GM18511 (cell line): ENCODE measurements around the gene DPAGT1.
"Not testable (repeated sequence)": the region's sequence is repeated elsewhere in the genome, so short reads cannot be mapped to it uniquely, and the experiment has no call there.

Experiments used
- ATAC-seq: cut with Tn5 transposase; IDR thresholded peaks from one replicate; pipeline ENCODE4 v1.9.1; 2021; ENCODE audit warnings: mild to moderate bottlenecking, moderate library complexity; ENCODE audit not compliant: unreplicated experiment

Gene DPAGT1

DNA sequence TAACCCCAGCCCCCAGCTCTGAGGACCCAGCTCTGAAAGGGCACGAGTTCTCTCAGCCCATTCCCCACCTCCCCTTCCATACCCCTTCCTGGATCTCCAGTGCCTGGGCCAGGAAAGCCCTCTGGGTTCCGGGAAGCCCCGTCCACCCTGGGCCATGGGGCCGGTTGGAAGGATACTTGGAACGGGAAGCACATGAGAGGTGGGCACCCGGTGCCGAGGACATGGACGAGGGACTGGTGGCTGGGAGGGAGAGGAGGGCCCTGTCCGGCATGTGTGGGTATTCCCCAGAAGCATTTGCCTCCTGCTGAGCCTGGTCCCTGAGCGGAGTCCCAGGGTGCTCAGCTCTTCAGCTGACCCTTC lies 14.6 kb upstream of the DPAGT1 start:
- ATAC-seq, result no peak

DNA sequence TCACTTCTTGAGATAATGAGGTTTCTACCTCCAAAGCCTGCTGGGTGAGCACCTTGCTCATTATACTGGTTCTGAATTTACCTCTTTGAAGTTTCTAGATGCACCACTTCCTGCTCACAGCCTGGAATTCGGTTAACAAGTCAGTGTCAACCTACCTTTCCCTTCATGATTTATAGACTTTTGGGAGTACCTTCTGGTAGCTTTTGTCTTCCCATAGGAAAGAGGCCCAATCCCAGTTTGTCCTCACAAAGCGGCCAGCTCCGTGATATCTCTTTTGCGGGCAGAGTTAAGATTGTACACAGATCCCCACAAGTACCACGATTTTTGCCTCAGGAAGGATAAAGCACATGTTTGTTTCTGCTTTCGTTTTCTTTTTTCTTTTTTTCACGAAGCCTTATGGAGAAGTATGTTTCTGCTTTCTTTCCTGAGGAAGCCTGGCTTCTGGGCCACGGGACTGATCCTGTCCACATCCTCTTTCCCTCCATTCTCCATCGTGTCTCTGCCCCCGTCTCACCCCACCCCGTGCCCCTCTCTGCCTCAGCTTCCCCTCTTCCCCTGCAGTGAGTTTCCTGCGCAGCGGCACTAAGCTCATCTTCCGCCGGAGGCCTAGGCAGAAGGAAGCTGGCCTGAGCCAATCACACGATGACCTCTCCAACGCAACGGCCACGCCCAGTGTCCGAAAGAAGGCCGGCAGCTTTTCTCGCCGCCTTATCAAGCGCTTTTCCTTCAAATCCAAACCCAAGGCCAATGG lies 14.0 kb upstream of the DPAGT1 start:
- ATAC-seq, result no peak

GRCh38 chr11:119114351-119114750 lies 12.7 kb upstream of the DPAGT1 start:
- no peak for ATAC-seq

DNA sequence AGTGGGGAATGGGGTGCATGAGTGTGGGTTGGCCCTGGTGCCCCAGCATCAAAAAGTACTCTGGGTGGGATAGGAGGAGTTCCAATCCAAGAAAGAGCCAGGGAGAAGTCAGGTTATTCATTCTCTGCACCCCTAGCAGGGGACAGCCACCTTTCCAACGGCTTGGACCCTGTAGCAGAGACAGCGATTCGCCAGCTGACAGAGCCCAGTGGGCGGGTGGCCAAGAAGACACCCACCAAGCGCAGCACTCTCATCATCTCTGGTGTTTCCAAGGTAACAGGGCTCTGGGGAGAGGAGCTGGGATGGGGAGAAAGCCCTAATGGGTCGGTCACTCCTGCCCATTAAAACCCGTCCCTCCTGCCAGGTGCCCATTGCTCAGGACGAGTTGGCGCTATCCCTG lies 12.1 kb upstream of the DPAGT1 start:
- no peak for ATAC-seq

DNA sequence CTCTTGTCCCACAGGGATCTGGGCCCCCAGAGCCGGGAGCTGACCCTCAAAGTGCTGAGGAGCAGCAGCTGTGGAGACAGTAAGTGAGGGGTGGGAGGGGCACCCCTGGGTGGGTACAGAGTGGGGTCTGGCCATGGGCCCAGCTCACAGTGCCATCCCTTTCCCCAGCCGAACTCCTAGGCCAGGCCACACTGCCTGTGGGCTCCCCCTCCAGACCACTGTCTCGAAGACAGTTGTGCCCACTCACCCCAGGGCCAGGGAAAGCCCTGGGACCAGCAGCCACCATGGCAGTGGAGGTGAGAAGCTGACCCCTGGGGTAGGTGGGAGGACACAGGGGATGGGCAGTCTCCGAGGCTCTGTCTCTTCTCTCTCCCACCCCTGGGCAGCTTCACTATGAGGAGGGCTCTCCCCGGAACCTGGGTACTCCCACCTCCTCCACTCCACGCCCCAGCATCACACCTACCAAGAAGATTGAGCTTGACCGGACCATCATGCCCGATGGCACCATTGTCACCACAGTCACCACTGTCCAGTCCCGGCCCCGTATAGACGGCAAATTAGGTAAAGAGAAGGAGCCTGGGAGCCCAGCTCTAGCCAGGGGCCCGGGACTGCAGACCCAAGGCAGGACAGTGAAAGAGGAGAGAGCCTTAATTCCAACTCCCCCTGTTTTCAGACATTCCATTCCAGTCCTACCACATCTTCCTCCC lies 10.8 kb upstream of the DPAGT1 start:
- no peak for ATAC-seq

- no peak for ATAC-seq
Measured at GRCh38 chr11:119111361-119111925, 9.8 kb upstream of the DPAGT1 start.

GRCh38 chr11:119110439-119110838 lies 8.8 kb upstream of the DPAGT1 start:
- no peak for ATAC-seq

DNA sequence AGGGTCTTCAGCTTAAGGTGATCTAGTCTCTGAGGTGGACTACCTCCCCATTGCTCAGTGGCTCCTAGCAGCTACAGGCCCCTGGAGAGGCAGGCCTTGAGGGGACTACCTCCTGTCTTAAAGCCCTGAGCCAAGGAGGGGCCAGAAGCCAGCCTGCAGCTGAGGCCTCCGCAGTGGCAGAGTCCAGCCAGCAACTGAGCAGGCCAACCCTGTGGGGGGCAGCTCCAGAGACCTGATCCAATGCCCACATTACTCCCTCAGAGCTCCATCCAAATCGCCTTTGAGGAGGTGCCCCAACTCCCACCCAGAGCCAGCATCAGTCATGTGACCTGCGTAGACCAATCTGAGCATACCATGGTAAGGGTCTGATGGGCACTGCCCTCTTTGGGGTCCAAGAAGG lies 8.2 kb upstream of the DPAGT1 start:
- ATAC-seq, result no peak

- ATAC-seq, result no peak
Measured at GRCh38 chr11:119108857-119109221, 7.2 kb upstream of the DPAGT1 start.

- no peak for ATAC-seq
Measured at GRCh38 chr11:119108146-119108856, 6.6 kb upstream of the DPAGT1 start.

- ATAC-seq, result peak; percentile 21
Measured at GRCh38 chr11:119107538-119108145, 6.0 kb upstream of the DPAGT1 start.

DNA sequence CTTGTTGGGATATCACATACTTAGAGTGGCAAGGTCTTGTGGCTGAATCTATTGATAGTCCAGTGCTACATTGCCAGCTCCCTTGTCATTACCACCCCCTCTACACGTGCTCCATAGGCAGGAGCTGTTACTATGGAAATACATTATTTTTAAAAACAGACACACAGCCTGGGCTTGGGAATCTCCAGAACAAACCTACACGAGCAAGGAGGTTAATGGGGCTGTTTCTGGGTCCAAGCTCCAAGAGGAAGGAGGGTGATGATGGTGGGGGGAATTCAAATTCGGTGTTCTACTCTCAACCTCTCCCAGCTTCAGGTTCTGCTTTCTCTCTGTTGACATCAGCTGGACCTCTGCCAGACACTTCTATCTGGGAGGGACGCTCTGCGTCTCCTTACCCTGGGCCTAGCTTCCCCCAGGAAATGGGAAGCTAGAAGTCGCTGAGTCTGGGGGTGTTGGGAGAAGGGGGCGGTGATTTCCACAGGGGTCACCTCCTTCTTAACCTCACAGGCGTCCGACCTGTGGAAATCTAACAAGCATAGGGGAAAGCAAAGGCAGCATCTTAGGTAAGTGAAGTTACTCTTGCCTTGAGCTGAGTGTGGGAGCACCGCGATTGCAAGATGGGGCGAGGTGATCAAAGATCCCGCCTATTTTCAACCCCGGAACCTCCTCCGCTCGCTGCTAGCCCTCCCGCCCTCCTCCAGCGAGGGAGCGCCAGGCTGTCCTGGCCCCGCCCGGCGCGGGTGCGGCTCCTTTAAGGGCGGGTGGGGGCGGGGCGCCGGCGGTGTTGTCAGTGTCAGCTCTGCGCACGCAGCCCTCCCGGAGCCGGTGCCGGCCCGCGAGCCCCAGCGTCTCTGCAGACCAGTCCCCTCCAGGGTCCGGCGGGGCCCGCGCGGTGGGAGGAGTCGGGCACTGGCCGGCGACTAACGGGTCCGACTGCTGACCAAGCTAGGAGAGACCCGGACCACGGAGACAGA lies 5.2 kb upstream of the DPAGT1 start, which contains the start of gene C2CD2L:
Gene C2CD2L, plus strand, starts transcription at position 781 of the 974 bp plus-strand sequence. CDS start 398 bp downstream, outside the sequence.
- ATAC-seq, result peak; percentile 78

DNA sequence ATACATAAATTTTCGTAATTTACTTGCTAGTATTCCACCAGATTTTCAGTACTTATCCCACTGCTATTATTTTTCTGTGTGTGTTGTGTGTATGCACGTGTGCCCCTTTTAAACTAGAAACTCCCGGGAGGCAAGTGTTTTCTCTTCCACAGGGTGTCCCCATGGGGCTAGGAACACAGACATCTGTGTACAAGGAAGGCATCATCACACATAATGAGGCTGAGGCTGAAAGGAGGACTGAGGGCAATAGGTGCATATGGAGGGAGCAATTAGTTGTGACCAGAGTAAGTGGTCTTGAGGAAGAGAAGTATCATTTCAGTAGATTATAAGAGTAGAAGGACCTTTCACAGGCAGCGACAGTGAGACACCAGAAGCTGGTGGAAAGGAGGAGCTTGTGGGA lies 2.1 kb upstream of the DPAGT1 start:
- no peak for ATAC-seq

- ATAC-seq, result not testable (repeated sequence)
Measured at GRCh38 chr11:119103161-119103664, 1.6 kb upstream of the DPAGT1 start.

GRCh38 chr11:119100994-119101758 lies 477 bp downstream of the DPAGT1 start:
- ATAC-seq, result peak; percentile 30

DNA sequence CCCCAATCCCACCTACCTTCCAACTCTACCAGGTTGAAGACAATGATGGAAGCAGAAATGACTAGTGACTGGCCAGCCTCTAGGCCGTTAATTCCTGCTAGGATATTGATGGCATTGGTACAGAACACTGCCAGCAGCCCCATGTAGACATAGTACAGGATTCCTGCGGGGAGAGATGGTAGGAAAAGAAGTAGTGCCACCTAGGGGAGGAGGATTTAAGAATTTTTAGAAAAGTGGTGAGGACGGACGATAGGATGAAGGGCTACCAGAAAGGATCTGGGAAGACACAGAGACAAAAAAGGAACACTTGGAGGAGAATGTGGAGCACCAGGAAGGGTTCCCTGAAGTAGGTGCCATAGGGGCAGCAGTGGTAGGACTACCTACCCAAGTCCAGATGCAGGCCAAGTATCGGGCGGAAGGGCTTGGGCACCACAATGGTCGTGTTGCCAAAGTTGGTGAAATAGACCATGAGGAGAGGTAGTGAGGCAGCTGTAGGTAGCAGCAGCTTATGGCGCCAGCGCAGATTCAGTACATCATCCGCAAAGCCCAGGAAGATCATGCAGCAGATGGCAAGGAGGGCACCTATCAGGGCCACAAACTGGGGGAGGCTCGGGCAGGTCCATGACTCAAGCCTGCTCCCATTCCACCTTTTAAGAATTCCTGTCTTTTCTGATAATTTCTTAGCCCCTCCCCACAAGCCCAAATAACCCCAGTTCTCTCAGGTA lies 1.2 kb downstream of the DPAGT1 start:
- ATAC-seq, result no peak

- ATAC-seq, result no peak
Measured at GRCh38 chr11:119099711-119100110, 1.9 kb downstream of the DPAGT1 start.
